Neutrophil (primary cell): ENCODE results near the gene ANKRD44.

Experiments
- H3K27ac ChIP-seq: fragments of 200-600 bp; sonication (generic); 2 replicates; pipeline ENCODE4 v1.5.1; 2016; ENCODE audit warnings: mild to moderate bottlenecking, moderate library complexity
- H3K27me3 ChIP-seq: fragments of 200-600 bp; sonication (generic); 2 replicates; pipeline ENCODE4 v1.6.0; 2016; ENCODE audit warnings: mild to moderate bottlenecking
- H3K36me3 ChIP-seq: fragments of 200-600 bp; sonication (generic); 2 replicates; pipeline ENCODE4 v1.5.1; 2017
- H3K4me1 ChIP-seq, 2 experiments: fragments of 200-600 bp in 1 of 2; sonication (generic) in 1 of 2; 1 replicate in 1 of 2; 2 replicates in 1 of 2; pipeline versions ENCODE4 v1.5.1 to v1.6.1; 2013 to 2016; ENCODE audit warnings: low read depth in 1 of 2, low read length in 1 of 2, mild to moderate bottlenecking in 1 of 2, moderate library complexity in 1 of 2; ENCODE audit not compliant: control insufficient read depth in 1 of 2, insufficient read depth in 1 of 2
- H3K4me3 ChIP-seq, 2 experiments: fragments of 200-600 bp in 1 of 2; sonication (generic) in 1 of 2; 1 replicate in 1 of 2; 2 replicates in 1 of 2; pipeline ENCODE4 v1.5.1; 2013 to 2016; ENCODE audit warnings: low read depth in 1 of 2, low read length in 1 of 2, mild to moderate bottlenecking in 1 of 2, moderate library complexity in 1 of 2
- H3K9me3 ChIP-seq: fragments of 200-600 bp; sonication (generic); 2 replicates; pipeline ENCODE4 v1.5.1; 2016
- CTCF ChIP-seq: fragments of 200-600 bp; sonication (generic); IDR thresholded peaks from 2 replicates; pipeline ENCODE4 v1.5.1; 2016; ENCODE audit warnings: antibody characterized with exemption

ANKRD44 gene

GRCh38 chr2:197107291-197108269 is 203.0 kb downstream of the ANKRD44 start:
- no peak for TF ChIP-seq CTCF
- Histone ChIP-seq H3K36me3 (peaks cover 74% of the 10 kb centered on the region), H3K27ac (peak overlapping the region; percentile 15)

GRCh38 chr2:197103363-197103762 is 207.2 kb downstream of the ANKRD44 start:
- Histone ChIP-seq H3K27ac (no peak overlapping the region), H3K36me3 (peaks cover 88% of the 10 kb centered on the region), H3K27me3 (no peaks in the 10 kb centered on the region), H3K9me3 (no peaks in the 10 kb centered on the region), H3K4me3 (no peak overlapping the region), H3K4me1 (no peaks in the 10 kb centered on the region)
- TF ChIP-seq CTCF, result no peak

More at GRCh38 chr2:197107291-197108269, 203.0 kb downstream of the ANKRD44 start:
- H3K9me3 ChIP-seq, result no peaks in the 10 kb centered on the region
- H3K4me1 ChIP-seq, result no peaks in the 10 kb centered on the region
- no peaks in the 10 kb centered on the region for H3K27me3 ChIP-seq
- no peak overlapping the region for H3K4me3 ChIP-seq

- no peak for TF ChIP-seq CTCF
- Histone ChIP-seq H3K27me3 (no peaks in the 10 kb centered on the region), H3K27ac (peak overlapping the region; percentile 8), H3K36me3 (peaks cover 89% of the 10 kb centered on the region), H3K4me1 (no peaks in the 10 kb centered on the region), H3K4me3 (no peak overlapping the region), H3K9me3 (no peaks in the 10 kb centered on the region)
These were observed 208.3 kb downstream of the ANKRD44 start for GRCh38 chr2:197102231-197102630.

- no peak for TF ChIP-seq CTCF
These were observed 209.1 kb downstream of the ANKRD44 start for GRCh38 chr2:197101519-197101918.

GRCh38 chr2:197097578-197098366 is 212.8 kb downstream of the ANKRD44 start:
- no peaks in the 10 kb centered on the region for H3K4me1 ChIP-seq
- H3K9me3 ChIP-seq, result no peaks in the 10 kb centered on the region
- H3K27me3 ChIP-seq, result no peaks in the 10 kb centered on the region
- TF ChIP-seq CTCF, result no peak
- peaks cover 82% of the 10 kb centered on the region for H3K36me3 ChIP-seq
- no peak overlapping the region for H3K27ac ChIP-seq
- H3K4me3 ChIP-seq, result no peak overlapping the region

More at GRCh38 chr2:197101519-197101918, 209.1 kb downstream of the ANKRD44 start:
- Histone ChIP-seq H3K4me1 (no peaks in the 10 kb centered on the region), H3K4me3 (no peak overlapping the region), H3K9me3 (no peaks in the 10 kb centered on the region), H3K27ac (no peak overlapping the region), H3K27me3 (no peaks in the 10 kb centered on the region), H3K36me3 (peaks cover 89% of the 10 kb centered on the region)
